ENCODE data around the gene NBPF10.
"Not testable (repeated sequence)": the region's sequence is repeated elsewhere in the genome, so short reads cannot be mapped to it uniquely, and the experiment has no call there.

The NBPF10 gene

GRCh38 chr1:146144465-146144864 is at the start of gene NBPF10:
TSS of gene NBPF10 (minus strand) at chr1:146144804. CDS start at chr1:146144769, 35 bp downstream.
- DNase-seq (ENCODE audit: low spot score), result not testable (repeated sequence)

- DNase-seq (ENCODE audit: low spot score), result not testable (repeated sequence)
Measured at GRCh38 chr1:146174531-146174930, 29.9 kb upstream of the NBPF10 start.

DNA sequence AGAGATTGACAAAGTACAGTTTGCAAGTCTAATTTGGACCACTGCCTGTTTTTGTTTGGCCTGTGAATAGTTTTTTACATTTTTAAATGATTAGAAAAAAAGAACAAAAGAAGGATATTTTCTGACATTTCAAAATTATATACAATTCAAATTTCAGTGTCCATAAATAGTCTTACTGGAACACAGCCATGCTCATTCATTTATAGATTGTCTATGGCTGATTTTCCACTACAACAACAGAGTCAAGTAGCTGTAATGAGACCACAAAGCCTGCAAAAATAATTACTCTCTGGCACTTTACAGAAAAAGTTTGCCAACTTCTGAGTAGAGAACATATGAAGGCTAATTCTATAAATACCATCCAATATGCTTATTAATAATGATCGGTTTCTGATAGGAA is 23.1 kb upstream of the NBPF10 start:
- not testable (repeated sequence) for DNase-seq (ENCODE audit: low spot score)

- DNase-seq (ENCODE audit: low spot score), result not testable (repeated sequence)
Measured at GRCh38 chr1:146167273-146167672, 22.7 kb upstream of the NBPF10 start.
